K562 (cell line): ENCODE results near the gene OXNAD1. TPM values are rescaled to one million over a fixed set of nuclear protein-coding genes. Genes with fewer than 3 reads are reported as not detected.

Experiments used
- ATAC-seq: fragments of 200-7000 bp; cut with Tn5 transposase; 3 replicates; pipeline ENCODE4 v1.9.1; 2020; ENCODE audit warnings: moderate library complexity
- BruUV-seq: library from RNA; stranded (reverse); fragments of 400-500 nt; replicated peaks from 2 replicates; lab custom pipeline; 2021; lab: Mats Ljungman, UMichigan
- CTCF ChIA-PET: fragments of 300-600 bp; formaldehyde crosslinking; extraction: SDS; loops from one replicate; lab custom pipeline; 2021; ENCODE audit warnings: low intra/inter-chr PET ratio; lab: Yijun Ruan, JAX
- POLR2A ChIA-PET: fragments of 300-600, 350-650 bp; sonication (Branson Sonifier 250); formaldehyde crosslinking; extraction: SDS; loops from one replicate; lab custom pipeline; 2021; ENCODE audit warnings: antibody characterized with exemption, inconsistent platforms; lab: Yijun Ruan, JAX
- DNase-seq, 4 experiments: peaks; one replicate each; pipeline versions ENCODE4 v3.0.0 to v3.0.0-alpha.2; 2011 to 2018; ENCODE audit warnings: low spot score in 3 of 4, mixed read lengths in 3 of 4; ENCODE audit errors: extremely low read depth in 1 of 4
- FAIRE-seq: peaks from 2 replicates; lab custom pipeline; 2011; peaks lifted over from hg19 to GRCh38; lab: Jason Lieb, UNC
- H2AFZ ChIP-seq: 2 replicates; pipeline ENCODE4 v1.6.0; 2011; ENCODE audit warnings: low read depth, low read length, control low read depth, inconsistent platforms
- H3K27ac ChIP-seq: fragments of 200-600 bp; 3 replicates; pipeline ENCODE4 v1.8.0; 2011; ENCODE audit warnings: low read depth, mild to moderate bottlenecking, control low read depth, inconsistent platforms, low read length, moderate library complexity, mixed read lengths; ENCODE audit errors: extremely low read depth
- H3K27me3 ChIP-seq, 2 experiments: fragments of 300-600 bp in 1 of 2; 2 replicates in 1 of 2; 3 replicates in 1 of 2; pipeline versions ENCODE4 v1.6.0 to v1.8.0; 2011; ENCODE audit warnings: inconsistent platforms in 2 of 2, low read length in 2 of 2, mild to moderate bottlenecking in 1 of 2, mixed read lengths in 1 of 2, moderate library complexity in 1 of 2; ENCODE audit not compliant: control insufficient read depth in 2 of 2, insufficient read depth in 2 of 2
- H3K36me3 ChIP-seq: fragments of 300-600 bp; 3 replicates; pipeline ENCODE4 v1.8.0; 2011; ENCODE audit warnings: mild to moderate bottlenecking, low read length, inconsistent platforms; ENCODE audit not compliant: control insufficient read depth, insufficient read depth
- H3K4me1 ChIP-seq, 2 experiments: fragments of 200-600 bp in 1 of 2; replicated peaks in 1 of 2; 2 replicates in 1 of 2; 3 replicates in 1 of 2; pipeline versions ENCODE4 v1.5.1 to v1.8.0; 2011; ENCODE audit warnings: inconsistent platforms in 2 of 2, low read length in 2 of 2, mild to moderate bottlenecking in 1 of 2, mixed read lengths in 1 of 2, moderate library complexity in 1 of 2; ENCODE audit not compliant: control insufficient read depth in 2 of 2, insufficient read depth in 2 of 2
- H3K4me2 ChIP-seq: 2 replicates; pipeline ENCODE4 v1.6.1; 2011; ENCODE audit warnings: low read length, control low read depth, inconsistent platforms, mixed read lengths; ENCODE audit not compliant: insufficient read depth
- H3K4me3 ChIP-seq: fragments of 200-600 bp; sonication (generic), shearing (Covaris generic); 2 replicates; pipeline ENCODE4 v1.5.1; 2016; ENCODE audit warnings: control low read depth, inconsistent platforms
- H3K79me2 ChIP-seq: fragments of 200-600 bp; 3 replicates; pipeline ENCODE4 v1.8.0; 2011; ENCODE audit warnings: low read length, inconsistent platforms; ENCODE audit not compliant: control insufficient read depth, insufficient read depth
- H3K9ac ChIP-seq, 2 experiments: 2 replicates each; pipeline versions ENCODE4 v1.6.0 to v1.6.1; 2011; ENCODE audit warnings: low read depth in 2 of 2, low read length in 2 of 2, control low read depth in 1 of 2, inconsistent platforms in 1 of 2, mild to moderate bottlenecking in 1 of 2, mixed read lengths in 1 of 2; ENCODE audit not compliant: insufficient read depth in 1 of 2
- H3K9me1 ChIP-seq: one replicate; pipeline ENCODE4 v1.6.0; 2011; ENCODE audit warnings: inconsistent platforms, mild to moderate bottlenecking, low read length, moderate library complexity; ENCODE audit not compliant: control insufficient read depth, insufficient read depth
- H3K9me3 ChIP-seq: replicated peaks from 2 replicates; pipeline ENCODE4 v1.5.1; 2011; ENCODE audit warnings: low read depth, low read length, inconsistent platforms; ENCODE audit not compliant: control insufficient read depth, insufficient read depth
- H4K20me1 ChIP-seq: replicated peaks from 2 replicates; pipeline ENCODE4 v1.6.1; 2011; ENCODE audit warnings: low read length, inconsistent platforms, mixed read lengths; ENCODE audit not compliant: control insufficient read depth, insufficient read depth
- CAMTA2 ChIP-seq: fragments of 250-450 bp; sonication (Bioruptor Pico); conservative IDR thresholded peaks from 2 replicates; pipeline ENCODE4 v1.5.1; 2022
- CREB1 ChIP-seq, 2 experiments: sonication (generic) in 1 of 2; formaldehyde crosslinking in 1 of 2; IDR thresholded peaks; 2 replicates each; pipeline versions ENCODE4 v1.6.1 to v1.8.0; 2012 to 2022; ENCODE audit warnings: inconsistent platforms in 1 of 2, mild to moderate bottlenecking in 1 of 2, missing genetic modification reagents in 1 of 2, moderate library complexity in 1 of 2
- EHMT2 ChIP-seq: fragments of 450-650 bp; IDR thresholded peaks from 2 replicates; pipeline ENCODE4 v1.6.1; 2018; ENCODE audit warnings: antibody characterized with exemption
- ELF4 ChIP-seq: fragments of 450-650 bp; formaldehyde crosslinking; IDR thresholded peaks from 2 replicates; pipeline ENCODE4 v1.4.0; 2022; ENCODE audit warnings: missing genetic modification characterization
- FUS ChIP-seq: fragments of 200-400 bp; formaldehyde crosslinking; optimal IDR thresholded peaks from 2 replicates; pipeline ENCODE3; 2017; ENCODE audit warnings: low read depth, low read length
- MTA3 ChIP-seq: fragments of 450-650 bp; formaldehyde crosslinking; IDR thresholded peaks from 2 replicates; pipeline ENCODE4 v1.6.1; 2017; ENCODE audit warnings: mild to moderate bottlenecking, borderline replicate concordance
- POLR2A ChIP-seq: fragments of 450-650 bp; conservative IDR thresholded peaks from 2 replicates; pipeline ENCODE4 v1.6.1; 2016
- RUNX1 ChIP-seq: sonication (generic); IDR thresholded peaks from 2 replicates; pipeline ENCODE4 v1.6.1; 2016; ENCODE audit warnings: antibody characterized with exemption, low read depth
- SP1 ChIP-seq: sonication (generic); formaldehyde crosslinking; IDR thresholded peaks from 2 replicates; pipeline ENCODE4 v1.8.1; 2022; ENCODE audit warnings: mild to moderate bottlenecking, missing genetic modification reagents
- STAT6 ChIP-seq: sonication (generic); formaldehyde crosslinking; IDR thresholded peaks from 2 replicates; pipeline ENCODE4 v1.8.1; 2023; ENCODE audit warnings: mild to moderate bottlenecking, missing genetic modification reagents
- ZNF384 ChIP-seq: IDR thresholded peaks from 2 replicates; pipeline ENCODE4 v1.6.1; 2012; ENCODE audit warnings: low read depth, low read length, improper control_type of control experiment
- ZNF395 ChIP-seq: fragments of 200-800 bp; sonication (Bioruptor generic); IDR thresholded peaks from 2 replicates; pipeline ENCODE4 v1.6.1; 2017; ENCODE audit warnings: missing genetic modification characterization, missing compliant biosample characterization
- ZNF766 ChIP-seq: fragments of 200-800 bp; sonication (Bioruptor generic); conservative IDR thresholded peaks from 2 replicates; pipeline ENCODE4 v1.6.1; 2016; ENCODE audit warnings: missing genetic modification characterization, missing compliant biosample characterization
- WGBS: fragments of 100-300 bp; shearing (Covaris generic); methylation state at CpG from one replicate; pipeline ENCODE4 v1.1.6; 2016; ENCODE audit warnings: low coverage, mixed read lengths; ENCODE audit not compliant: insufficient coverage; ENCODE audit errors: missing lambda C conversion rate; 5-methylcytosine and 5-hydroxymethylcytosine counted together
- in situ Hi-C: fragments of 300-500 bp; cut with MboI; formaldehyde crosslinking; loops from 4 replicates; pipeline ENCODE4 v1.15.0; 2018; ENCODE audit warnings: inconsistent platforms, mixed read lengths
- intact Hi-C: fragments of 100-400 bp; cut with micrococcal nuclease; formaldehyde crosslinking; loops from 2 replicates; pipeline ENCODE4 v1.14.2; 2022
- polyA plus RNA-seq, 8 experiments: library from polyadenylated mRNA; depleted of rRNA in 4 of 8; stranded (reverse) in 5 of 8; unstranded in 3 of 8; fragments of >200 nt; fragmentation: Nextera tagmentation in 2 of 8; fragmentation: Illumina TruSeq in 1 of 8; extraction: Ambion mirVana in 2 of 8; extraction: Trizol in 1 of 8; gene quantifications; 2 replicates each; pipeline versions ENCODE4 v1.2.1 to v1.2.3, GENCODE V29; 2011 to 2014; ENCODE audit warnings: inconsistent platforms in 1 of 8, missing spikeins in 1 of 8
- total RNA-seq, 7 experiments: library from RNA; depleted of rRNA in 6 of 7; stranded (reverse); fragments of >200 nt in 6 of 7; fragmentation: Illumina TruSeq in 2 of 7; extraction: Trizol in 2 of 7; gene quantifications; 2 replicates each; pipeline versions ENCODE4 v1.2.1 to v1.2.3, GENCODE V29; 2011 to 2021; ENCODE audit warnings: low replicate concordance in 1 of 7

Gene OXNAD1
- total and polyA plus RNA-seq, 9 of the 15 experiments (the other 6 are each of a cell fraction or from before 2014, with no cell fraction given) = 12.8 to 44.4 (median 41.1) TPM

- no peak for TF ChIP-seq EHMT2
- no peak for TF ChIP-seq CREB1 (IDR thresholded peaks at IDR 0.05)
- TF ChIP-seq CREB1 (CRISPR knock-in tag; IDR thresholded peaks at IDR 0.05) = no peak
- no peak for TF ChIP-seq MTA3
- TF ChIP-seq STAT6 = no peak
- TF ChIP-seq SP1 (CRISPR knock-in tag) = no peak
- TF ChIP-seq FUS = no peak
- no peak for TF ChIP-seq ZNF395 (CRISPR knock-in tag)
- no peak for TF ChIP-seq RUNX1
- no peak for TF ChIP-seq ELF4 (CRISPR knock-in tag)
- no peak for TF ChIP-seq ZNF384
- TF ChIP-seq ZNF766 (CRISPR knock-in tag) = no peak
- no peak for TF ChIP-seq POLR2A
- TF ChIP-seq CAMTA2 = no peak
- Histone ChIP-seq H3K4me1 (peaks cover 3 to 12% of the 10 kb centered on the region in 2 experiments; a peak in 3 of 5 replicates), H4K20me1 (no peaks in the 10 kb centered on the region), H3K79me2 (no peaks in the 10 kb centered on the region), H3K27me3 (no peaks in the 10 kb centered on the region), H3K9me1 (peaks cover 3% of the 10 kb centered on the region), H3K36me3 (peaks cover 78% of the 10 kb centered on the region), H3K9me3 (no peaks in the 10 kb centered on the region), H2AFZ (no peak overlapping the region), H3K27ac (no peak overlapping the region), H3K9ac (no peak overlapping the region), H3K4me2 (no peak overlapping the region), H3K4me3 (no peak overlapping the region)
- in situ Hi-C loops = no loop called here
- no peak for FAIRE-seq
- ChIA-PET POLR2A (interaction anchor here (0.6 to 0.9 kb wide), 2 partner anchors 40 to 125 kb away, joined by 3 read pairs; no protein-coding TSS in a partner anchor), CTCF (no interaction called here)
- intact Hi-C loops = no loop called here
- WGBS = 94% methylated on average over 5 of the region's 5 CpGs
- no peak for ATAC-seq
- no peak for DNase-seq
- no TSS peak for BruUV-seq
Measured at GRCh38 chr3:16316847-16317560, 52.0 kb downstream of the OXNAD1 start.
